Esophagus (tissue), 2 donors: ENCODE results near the gene TYR. TPM values are rescaled to one million over a fixed set of nuclear protein-coding genes. Genes with fewer than 3 reads are reported as not detected.
"Not testable (repeated sequence)": the region's sequence is repeated elsewhere in the genome, so short reads cannot be mapped to it uniquely, and the experiment has no call there.

Experiments used
- H3K27ac ChIP-seq, 2 donors: one replicate each; pipeline ENCODE4 v1.5.1; 2013; ENCODE audit warnings: low read depth in 2 of 2, mild to moderate bottlenecking in 2 of 2, inconsistent platforms in 1 of 2, low read length in 1 of 2, moderate library complexity in 1 of 2
- H3K27me3 ChIP-seq, 2 donors: one replicate each; pipeline ENCODE4 v1.6.1; 2013; ENCODE audit warnings: low read length in 2 of 2, control low read depth in 1 of 2, mild to moderate bottlenecking in 1 of 2; ENCODE audit not compliant: insufficient read depth in 2 of 2, control insufficient read depth in 1 of 2
- H3K36me3 ChIP-seq, 2 donors: one replicate each; pipeline ENCODE4 v1.6.1; 2013; ENCODE audit warnings: low read length in 1 of 2; ENCODE audit not compliant: control insufficient read depth in 2 of 2, insufficient read depth in 2 of 2
- H3K4me1 ChIP-seq, 2 donors: one replicate each; pipeline ENCODE4 v1.6.1; 2013; ENCODE audit warnings: low read length in 1 of 2; ENCODE audit not compliant: control insufficient read depth in 2 of 2, insufficient read depth in 2 of 2
- H3K4me3 ChIP-seq, 2 donors: one replicate each; pipeline ENCODE4 v1.5.1; 2013; ENCODE audit warnings: low read length in 2 of 2, mild to moderate bottlenecking in 2 of 2, low read depth in 1 of 2, moderate library complexity in 1 of 2
- H3K9me3 ChIP-seq, 2 donors: one replicate each; pipeline ENCODE4 v1.6.1; 2013; ENCODE audit warnings: mild to moderate bottlenecking in 2 of 2, low read depth in 1 of 2, low read length in 1 of 2, moderate library complexity in 1 of 2; ENCODE audit not compliant: control insufficient read depth in 2 of 2, insufficient read depth in 1 of 2
- WGBS, 2 donors: extraction: QIAGEN DNeasy Blood & Tissue Kit; methylation state at CpG; one replicate each; pipeline ENCODE4 v1.1.7; 2013; 5-methylcytosine and 5-hydroxymethylcytosine counted together
- polyA plus RNA-seq, 2 donors: library from polyadenylated mRNA; stranded (reverse); fragments of 200-250 nt; gene quantifications; one replicate each; pipeline ENCODE4 v1.2.3, GENCODE V29; 2013
- donor health status: healthy with polysubstance abuse.
- donor health status: Bipolar disorder and iron deficiency.

The TYR gene
- polyA plus RNA-seq, 2 donors, result not detected

- Histone ChIP-seq H3K27ac (no peak overlapping the region), H3K27me3 (no peaks in the 10 kb centered on the region), H3K4me3 (no peak overlapping the region), H3K9me3 (no peaks in the 10 kb centered on the region), H3K36me3 (no peaks in the 10 kb centered on the region), H3K4me1 (no peaks in the 10 kb centered on the region)
- 56 to 59% methylated on average over 2 of the region's 2 CpGs for WGBS, 2 donors
These were observed 71.5 kb downstream of the TYR start for GRCh38 chr11:89249196-89249595.

- not testable (repeated sequence) for H3K27me3 ChIP-seq, H3K36me3 ChIP-seq, H3K4me1 ChIP-seq, H3K4me3 ChIP-seq, H3K27ac ChIP-seq, H3K9me3 ChIP-seq
- WGBS, 2 donors, result 94 to 96% methylated on average over 1 of the region's 1 CpG
These were observed 83.8 kb downstream of the TYR start for GRCh38 chr11:89261483-89261882.

DNA sequence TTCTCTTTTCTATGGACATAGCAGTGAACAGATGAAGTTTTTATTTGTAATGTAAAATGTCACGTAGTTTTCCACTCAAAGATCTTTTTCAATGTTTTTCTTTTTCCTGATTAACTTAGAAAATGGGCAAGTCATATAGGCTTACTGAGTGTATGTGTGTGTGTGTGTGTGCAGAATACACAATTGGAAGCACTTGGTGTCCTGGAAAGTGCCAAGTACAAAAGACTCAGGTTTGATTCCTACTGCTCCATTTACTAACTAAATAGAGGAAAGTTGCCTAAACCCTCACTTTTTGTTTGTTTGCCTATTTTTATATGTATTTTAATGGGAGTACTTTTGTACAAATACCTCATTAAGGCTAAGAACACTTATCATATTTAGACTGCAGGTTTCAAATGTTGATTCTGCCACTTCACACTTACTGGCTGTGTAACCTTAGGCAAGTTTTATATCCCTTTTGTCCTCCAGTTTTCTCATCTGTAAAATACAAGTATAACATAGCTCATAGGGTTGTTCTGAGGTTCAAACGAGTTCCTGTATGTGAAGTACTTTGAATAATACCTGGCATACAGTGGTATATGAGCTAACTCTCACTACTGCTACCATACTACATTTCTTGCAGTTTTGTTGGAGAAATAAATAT lies 90.1 kb downstream of the TYR start:
- 62% methylated on average over 2 of the region's 2 CpGs for WGBS, 2 donors
- H3K27me3 ChIP-seq, result no peaks in the 10 kb centered on the region
- H3K4me1 ChIP-seq, result no peaks in the 10 kb centered on the region
- H3K9me3 ChIP-seq, result no peaks in the 10 kb centered on the region
- H3K4me3 ChIP-seq, result no peak overlapping the region
- no peaks in the 10 kb centered on the region for H3K36me3 ChIP-seq
- H3K27ac ChIP-seq, result no peak overlapping the region

GRCh38 chr11:89272540-89273088 lies 94.9 kb downstream of the TYR start:
- not testable (repeated sequence) for H3K4me1 ChIP-seq, H3K9me3 ChIP-seq, H3K27me3 ChIP-seq, H3K4me3 ChIP-seq, H3K27ac ChIP-seq, H3K36me3 ChIP-seq
- 76 to 81% methylated on average over 1 of the region's 1 CpG for WGBS, 2 donors

GRCh38 chr11:89273220-89273619 lies 95.5 kb downstream of the TYR start:
- H3K27me3 ChIP-seq, H3K4me1 ChIP-seq, H3K9me3 ChIP-seq, H3K36me3 ChIP-seq, H3K27ac ChIP-seq, H3K4me3 ChIP-seq: not testable (repeated sequence)
- WGBS, 2 donors, result 79 to 85% methylated on average over 2 of the region's 2 CpGs

DNA sequence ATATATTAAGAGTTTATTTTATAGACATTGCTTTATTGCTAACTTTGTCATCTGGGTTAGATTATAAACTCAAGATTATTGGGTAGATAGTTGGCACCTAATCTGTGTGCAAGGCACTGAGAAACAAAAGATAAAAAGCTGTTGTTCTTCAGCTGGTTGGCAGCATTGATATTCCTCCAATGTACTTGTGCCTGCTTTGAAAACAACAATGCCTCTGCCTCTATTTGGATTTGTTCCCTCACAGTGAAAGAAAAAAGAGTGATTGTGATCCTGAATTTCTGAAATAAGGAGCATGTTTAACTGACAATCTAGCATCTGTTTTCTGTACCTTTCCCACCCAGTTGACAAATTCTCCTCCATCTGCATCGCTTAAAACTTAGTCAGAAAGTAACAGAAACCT lies 98.3 kb downstream of the TYR start:
- Histone ChIP-seq H3K4me1 (no peaks in the 10 kb centered on the region), H3K4me3 (no peak overlapping the region), H3K36me3 (no peaks in the 10 kb centered on the region), H3K9me3 (no peaks in the 10 kb centered on the region), H3K27me3 (no peaks in the 10 kb centered on the region), H3K27ac (no peak overlapping the region)
- WGBS, 2 donors, result 57 to 81% methylated on average over 1 of the region's 1 CpG

DNA sequence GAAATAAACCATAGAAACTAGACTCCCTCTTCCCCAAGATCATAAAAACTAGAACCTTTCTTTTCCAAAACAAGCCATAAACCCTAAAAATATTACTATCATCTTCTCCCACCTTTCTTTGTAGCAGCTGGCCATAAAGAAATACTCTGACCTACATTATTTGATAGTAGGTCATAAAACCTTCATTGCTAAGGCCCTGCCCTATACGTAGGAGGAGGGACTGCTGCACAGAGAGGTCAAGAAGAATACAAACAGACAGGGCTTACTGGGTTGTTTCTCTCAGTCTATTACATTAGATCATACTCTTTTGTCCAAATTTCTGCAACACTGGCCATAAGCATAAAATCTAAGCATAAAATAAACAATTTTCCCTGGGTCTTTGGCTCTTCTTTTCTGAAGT lies 101.5 kb downstream of the TYR start:
- no peaks in the 10 kb centered on the region for H3K4me1 ChIP-seq
- no peak overlapping the region for H3K27ac ChIP-seq
- WGBS, 2 donors, result 61 to 78% methylated on average over 1 of the region's 1 CpG
- no peak overlapping the region for H3K4me3 ChIP-seq
- H3K9me3 ChIP-seq, result no peaks in the 10 kb centered on the region
- no peaks in the 10 kb centered on the region for H3K36me3 ChIP-seq
- no peaks in the 10 kb centered on the region for H3K27me3 ChIP-seq

- H3K36me3 ChIP-seq, H3K27ac ChIP-seq, H3K27me3 ChIP-seq, H3K4me3 ChIP-seq, H3K4me1 ChIP-seq, H3K9me3 ChIP-seq: not testable (repeated sequence)
- WGBS, 2 donors, result 69 to 71% methylated on average over 3 of the region's 3 CpGs
These were observed 103.5 kb downstream of the TYR start for GRCh38 chr11:89281032-89281677.

- not testable (repeated sequence) for H3K27me3 ChIP-seq, H3K4me1 ChIP-seq, H3K27ac ChIP-seq, H3K36me3 ChIP-seq, H3K4me3 ChIP-seq, H3K9me3 ChIP-seq
- 66 to 85% methylated on average over 1 of the region's 1 CpG for WGBS, 2 donors
These were observed 108.9 kb downstream of the TYR start for GRCh38 chr11:89286601-89287000.

GRCh38 chr11:89288004-89288403 lies 110.3 kb downstream of the TYR start:
- not testable (repeated sequence) for H3K4me3 ChIP-seq, H3K9me3 ChIP-seq, H3K27ac ChIP-seq, H3K36me3 ChIP-seq, H3K4me1 ChIP-seq, H3K27me3 ChIP-seq
- WGBS, 2 donors, result 74 to 80% methylated on average over 3 of the region's 3 CpGs
